SK-N-SH (cell line): ENCODE measurements around the gene MFSD11. TPM values are rescaled to one million over a fixed set of nuclear protein-coding genes. Genes with fewer than 3 reads are reported as not detected.

ENCODE experiments used
- CTCF ChIA-PET: fragments of 300-600, 350-600 bp; formaldehyde crosslinking; extraction: SDS; loops from one replicate; lab custom pipeline; 2021; lab: Yijun Ruan, JAX
- POLR2A ChIA-PET: fragments of 350-600 bp; sonication (Branson Sonifier 250); formaldehyde crosslinking; extraction: SDS; loops from one replicate; lab custom pipeline; 2020; ENCODE audit warnings: antibody characterized with exemption, inconsistent platforms; lab: Yijun Ruan, JAX
- DNase-seq: peaks from one replicate; pipeline ENCODE4 v3.0.0; 2012
- H2AFZ ChIP-seq: fragments of 200-600 bp; sonication (generic); 2 replicates; pipeline ENCODE4 v1.8.1; 2016; ENCODE audit warnings: antibody characterized with exemption, mild to moderate bottlenecking, low read depth
- H3F3A ChIP-seq: fragments of 200-600 bp; sonication (generic); replicated peaks from 2 replicates; pipeline ENCODE3; 2016; ENCODE audit warnings: antibody characterized with exemption, mild to moderate bottlenecking; ENCODE audit not compliant: insufficient read depth
- H3K27ac ChIP-seq, 2 experiments: fragments of 200-500 bp in 1 of 2; fragments of 200-600 bp in 1 of 2; sonication (Bioruptor generic) in 1 of 2; sonication (generic), shearing (Covaris generic) in 1 of 2; 2 replicates each; pipeline versions ENCODE4 v1.5.1 to v1.6.1; 2014 to 2016; ENCODE audit warnings: low read depth in 2 of 2, inconsistent platforms in 1 of 2, low read length in 1 of 2, mild to moderate bottlenecking in 1 of 2, mixed read lengths in 1 of 2
- H3K27me3 ChIP-seq: fragments of 200-600 bp; sonication (generic), shearing (Covaris generic); 2 replicates; pipeline ENCODE4 v1.6.1; 2016; ENCODE audit warnings: mixed run types; ENCODE audit not compliant: insufficient read depth
- H3K36me3 ChIP-seq, 2 experiments: fragments of 200-500 bp in 1 of 2; fragments of 200-600 bp in 1 of 2; sonication (Bioruptor generic) in 1 of 2; sonication (generic) in 1 of 2; replicated peaks in 1 of 2; 2 replicates each; pipeline versions ENCODE3 to v1.5.1; 2014 to 2016; ENCODE audit warnings: low read length in 1 of 2, mild to moderate bottlenecking in 1 of 2; ENCODE audit not compliant: insufficient read depth in 2 of 2, control insufficient read depth in 1 of 2
- H3K4me1 ChIP-seq, 2 experiments: fragments of 200-500 bp in 1 of 2; fragments of 200-600 bp in 1 of 2; sonication (Bioruptor generic) in 1 of 2; sonication (generic), shearing (Covaris generic) in 1 of 2; 2 replicates each; pipeline versions ENCODE4 v1.5.1 to v1.6.1; 2014 to 2016; ENCODE audit warnings: low read depth in 1 of 2, low read length in 1 of 2, mixed run types in 1 of 2; ENCODE audit not compliant: insufficient read depth in 2 of 2, control insufficient read depth in 1 of 2
- H3K4me2 ChIP-seq: fragments of 200-600 bp; sonication (generic), shearing (Covaris generic); 2 replicates; pipeline ENCODE4 v1.6.1; 2017; ENCODE audit warnings: mixed run types
- H3K4me3 ChIP-seq, 2 experiments: fragments of 200-500 bp in 1 of 2; fragments of 200-600 bp in 1 of 2; sonication (Bioruptor generic) in 1 of 2; sonication (generic), shearing (Covaris generic) in 1 of 2; 2 replicates each; pipeline versions ENCODE4 v1.5.1 to v1.8.1; 2014 to 2016; ENCODE audit warnings: low read depth in 2 of 2, inconsistent platforms in 1 of 2, low read length in 1 of 2, mild to moderate bottlenecking in 1 of 2, mixed read lengths in 1 of 2, moderate library complexity in 1 of 2
- H3K79me2 ChIP-seq: fragments of 200-600 bp; sonication (generic); 2 replicates; pipeline ENCODE4 v1.8.1; 2017; ENCODE audit warnings: mild to moderate bottlenecking; ENCODE audit not compliant: insufficient read depth
- H3K9ac ChIP-seq: fragments of 200-600 bp; sonication (generic); 2 replicates; pipeline ENCODE4 v1.6.1; 2017; ENCODE audit warnings: mixed run types
- H3K9me2 ChIP-seq: fragments of 200-600 bp; sonication (generic); 2 replicates; pipeline ENCODE4 v1.6.1; 2017; ENCODE audit warnings: mixed run types
- H3K9me3 ChIP-seq: fragments of 200-600 bp; sonication (generic); 2 replicates; pipeline ENCODE4 v1.6.1; 2017; ENCODE audit warnings: mixed run types, mild to moderate bottlenecking, moderate library complexity
- H4K20me1 ChIP-seq: fragments of 200-600 bp; sonication (generic); 2 replicates; pipeline ENCODE4 v1.6.1; 2017; ENCODE audit warnings: mild to moderate bottlenecking, mixed run types; ENCODE audit not compliant: insufficient read depth
- CHD2 ChIP-seq: fragments of 150-350 bp; IDR thresholded peaks from 2 replicates; pipeline ENCODE4 v1.6.1; 2018; ENCODE audit warnings: low read length; ENCODE audit not compliant: partially characterized antibody
- GABPA ChIP-seq: IDR thresholded peaks from 2 replicates; pipeline ENCODE4 v1.4.0; 2012; ENCODE audit warnings: low read depth, mild to moderate bottlenecking
- GATA2 ChIP-seq: sonication (generic); formaldehyde crosslinking; IDR thresholded peaks from 2 replicates; pipeline ENCODE4 v1.5.0; 2020; ENCODE audit warnings: mild to moderate bottlenecking, missing genetic modification reagents
- IRF3 ChIP-seq: fragments of 150-350 bp; IDR thresholded peaks from 2 replicates; pipeline ENCODE4 v1.6.1; 2016; ENCODE audit warnings: mild to moderate bottlenecking, low read depth, low read length
- MXI1 ChIP-seq: IDR thresholded peaks from 2 replicates; pipeline ENCODE4 v1.6.1; 2012; ENCODE audit warnings: mild to moderate bottlenecking, low read depth, low read length, improper control_type of control experiment
- NFIC ChIP-seq: IDR thresholded peaks from 2 replicates; pipeline ENCODE4 v1.4.0; 2012; ENCODE audit warnings: borderline replicate concordance
- NRF1 ChIP-seq: IDR thresholded peaks from 2 replicates; pipeline ENCODE4 v1.6.1; 2012; ENCODE audit warnings: low read depth, mild to moderate bottlenecking, low read length
- RCOR1 ChIP-seq: fragments of 150-350 bp; IDR thresholded peaks from 2 replicates; pipeline ENCODE4 v1.6.1; 2017; ENCODE audit warnings: antibody characterized with exemption, low read length
- RFX5 ChIP-seq: IDR thresholded peaks from 2 replicates; pipeline ENCODE4 v1.6.1; 2012; ENCODE audit warnings: mild to moderate bottlenecking, improper control_type of control experiment, low read length
- SIN3A ChIP-seq: IDR thresholded peaks from 2 replicates; pipeline ENCODE4 v1.6.1; 2012; ENCODE audit warnings: low read depth, mild to moderate bottlenecking, low read length, moderate library complexity, borderline replicate concordance
- TAF1 ChIP-seq: IDR thresholded peaks from 2 replicates; pipeline ENCODE4 v1.6.1; 2012; ENCODE audit warnings: low read depth, mild to moderate bottlenecking, low read length, moderate library complexity, borderline replicate concordance
- USF1 ChIP-seq: IDR thresholded peaks from 2 replicates; pipeline ENCODE4 v1.4.0; 2012; ENCODE audit warnings: low read depth, borderline replicate concordance
- WGBS: methylation state at CpG from one replicate; pipeline ENCODE4 v1.1.6; 2017; ENCODE audit warnings: low lambda C conversion rate; 5-methylcytosine and 5-hydroxymethylcytosine counted together
- polyA plus RNA-seq, 3 experiments: library from polyadenylated mRNA; depleted of rRNA; stranded (reverse); fragments of >200 nt; gene quantifications; 2 replicates each; pipeline ENCODE4 v1.2.3, GENCODE V29; 2012
- TF ChIP-seq, protein P1 (sequence below): IDR thresholded peaks from 2 replicates; pipeline ENCODE4 v1.4.0; 2012; ENCODE audit warnings: low read depth, borderline replicate concordance
- TF ChIP-seq, protein P2 (sequence below): IDR thresholded peaks from 2 replicates; pipeline ENCODE4 v1.4.0; 2012; ENCODE audit warnings: low read depth

The MFSD11 gene
- polyA plus RNA-seq, 1 of the 3 experiments (the other 2 are of a cell fraction) = 22.7 TPM

GRCh38 chr17:76725580-76726230, 12.2 kb upstream of the MFSD11 start:
- peaks cover 24 to 51% of the 10 kb centered on the region in 2 experiments for H3K36me3 ChIP-seq
- DNase-seq = peak; percentile 79
- peaks cover 14 to 20% of the 10 kb centered on the region in 2 experiments for H3K4me1 ChIP-seq

DNA sequence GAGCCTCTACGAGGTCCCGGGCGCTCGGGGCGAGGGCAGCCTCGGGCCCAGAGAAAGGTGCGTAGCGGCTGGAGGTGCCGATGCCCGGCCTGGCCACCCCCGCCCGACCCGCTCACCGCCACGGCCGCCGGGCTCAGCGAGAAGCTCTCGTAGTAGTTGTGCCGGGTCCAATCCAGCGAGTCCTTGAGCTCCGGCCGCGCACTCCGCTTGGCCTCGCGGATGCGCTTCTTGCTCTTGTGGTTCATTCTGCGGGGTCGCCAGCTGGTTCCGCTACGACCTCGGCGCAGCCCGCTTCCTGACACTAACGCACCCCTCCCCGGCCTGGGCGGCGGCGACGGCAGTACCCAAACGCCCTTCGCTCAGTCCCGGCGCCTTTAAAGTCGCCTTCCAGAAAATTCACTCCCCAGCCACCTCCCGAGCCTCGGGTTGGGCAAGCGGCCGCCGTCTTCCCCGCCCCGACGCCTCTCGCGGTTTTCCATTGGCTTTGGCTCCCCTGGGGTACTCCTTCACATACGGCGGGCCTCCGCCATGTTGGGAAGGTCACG, 11.6 kb upstream of the MFSD11 start, which contains the start of gene JMJD6:
Gene JMJD6 (minus strand): TSS at position 376 of the 545 bp plus-strand sequence. CDS start 131 bp downstream, at position 245.
- ChIA-PET POLR2A (interaction anchor here (0.7 to 4.7 kb wide), 8 partner anchors 8 to 182 kb away, joined by 3 to 47 read pairs (median 6); partner anchors contain the start of genes MFSD11 and SRSF2), CTCF (interaction anchor here (0.5 to 5.9 kb wide), 15 partner anchors 11 to 359 kb away, joined by 3 to 75 read pairs (median 5); partner anchors contain the start of genes MFSD11, MGAT5B, MXRA7 and SRSF2)
- peaks cover 20% of the 10 kb centered on the region for H4K20me1 ChIP-seq
- peak within 1 kb of the TSS; percentile 81 for H2AFZ ChIP-seq
- H3K4me2 ChIP-seq = peak within 1 kb of the TSS; percentile 86
- 2% methylated on average over 32 of the region's 60 CpGs for WGBS
- H3K36me3 ChIP-seq = peaks cover 19 to 48% of the 10 kb centered on the region in 2 experiments
- no peaks in the 10 kb centered on the region for H3K27me3 ChIP-seq
- no peaks in the 10 kb centered on the region for H3K9me3 ChIP-seq
- H3K4me3 ChIP-seq = peak within 1 kb of the TSS; percentile 74 to 99
- peaks cover 94% of the 10 kb centered on the region for H3K79me2 ChIP-seq
- H3K9ac ChIP-seq = peak within 1 kb of the TSS; percentile 99
- H3K4me1 ChIP-seq = peaks cover 14 to 20% of the 10 kb centered on the region in 2 experiments
- H3K9me2 ChIP-seq = no peaks in the 10 kb centered on the region
- peak within 1 kb of the TSS; percentile 94 to 96 for H3K27ac ChIP-seq
- peak; percentile 99 for DNase-seq
- H3F3A ChIP-seq = peaks cover 26% of the 10 kb centered on the region
- no peak; the same call in 1 of the 2 replicates for TF ChIP-seq TAF1
- TF ChIP-seq NFIC = no peak
- TF ChIP-seq, protein P1, sequence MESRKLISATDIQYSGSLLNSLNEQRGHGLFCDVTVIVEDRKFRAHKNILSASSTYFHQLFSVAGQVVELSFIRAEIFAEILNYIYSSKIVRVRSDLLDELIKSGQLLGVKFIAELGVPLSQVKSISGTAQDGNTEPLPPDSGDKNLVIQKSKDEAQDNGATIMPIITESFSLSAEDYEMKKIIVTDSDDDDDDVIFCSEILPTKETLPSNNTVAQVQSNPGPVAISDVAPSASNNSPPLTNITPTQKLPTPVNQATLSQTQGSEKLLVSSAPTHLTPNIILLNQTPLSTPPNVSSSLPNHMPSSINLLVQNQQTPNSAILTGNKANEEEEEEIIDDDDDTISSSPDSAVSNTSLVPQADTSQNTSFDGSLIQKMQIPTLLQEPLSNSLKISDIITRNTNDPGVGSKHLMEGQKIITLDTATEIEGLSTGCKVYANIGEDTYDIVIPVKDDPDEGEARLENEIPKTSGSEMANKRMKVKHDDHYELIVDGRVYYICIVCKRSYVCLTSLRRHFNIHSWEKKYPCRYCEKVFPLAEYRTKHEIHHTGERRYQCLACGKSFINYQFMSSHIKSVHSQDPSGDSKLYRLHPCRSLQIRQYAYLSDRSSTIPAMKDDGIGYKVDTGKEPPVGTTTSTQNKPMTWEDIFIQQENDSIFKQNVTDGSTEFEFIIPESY = no peak
- no peak for TF ChIP-seq RCOR1
- no peak; the same call in 1 of the 2 replicates for TF ChIP-seq GABPA
- TF ChIP-seq MXI1 = no peak; the same call in 1 of the 2 replicates
- peak; percentile 39; the same call in 1 of the 2 replicates for TF ChIP-seq NRF1
- 0 out of 2 replicates have a peak, but pooled peaks have one; percentile 5 for TF ChIP-seq RFX5
- TF ChIP-seq, protein P2, sequence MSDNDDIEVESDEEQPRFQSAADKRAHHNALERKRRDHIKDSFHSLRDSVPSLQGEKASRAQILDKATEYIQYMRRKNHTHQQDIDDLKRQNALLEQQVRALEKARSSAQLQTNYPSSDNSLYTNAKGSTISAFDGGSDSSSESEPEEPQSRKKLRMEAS = peak; percentile 60
- TF ChIP-seq GATA2 (CRISPR knock-in tag) = no peak
- peak; percentile 55 for TF ChIP-seq SIN3A

More at GRCh38 chr17:76725580-76726230, 12.2 kb upstream of the MFSD11 start:
- H3K79me2 ChIP-seq = peaks cover 93% of the 10 kb centered on the region
- H3K9ac ChIP-seq = peak overlapping the region; percentile 82
- H2AFZ ChIP-seq = peak overlapping the region; percentile 43; the same call in 1 of the 2 replicates
- ChIA-PET POLR2A (interaction anchor here (0.6 to 4.7 kb wide), 9 partner anchors 9 to 182 kb away, joined by 3 to 47 read pairs (median 5); partner anchors contain the start of genes MFSD11 and SRSF2), CTCF (interaction anchor here (0.5 to 5.9 kb wide), 16 partner anchors 10 to 331 kb away, joined by 3 to 75 read pairs (median 6); partner anchors contain the start of genes MFSD11, MGAT5B, MXRA7 and SRSF2)
- TF ChIP-seq NRF1 (peak; percentile 39; the same call in 1 of the 2 replicates), IRF3 (no peak), SIN3A (no peak), CHD2 (peak; percentile 37), USF1 (no peak), MXI1 (peak; percentile 59), GABPA (no peak), NFIC (no peak)
- TF ChIP-seq, protein P2 = peak; percentile 66; the same call in 1 of the 2 replicates
- H3K4me3 ChIP-seq = peak overlapping the region; percentile 74 to 99
- H3K9me2 ChIP-seq = no peaks in the 10 kb centered on the region
- H3K27me3 ChIP-seq = no peaks in the 10 kb centered on the region
- H3K9me3 ChIP-seq = no peaks in the 10 kb centered on the region
- peak overlapping the region; percentile 80 for H3K4me2 ChIP-seq
- H4K20me1 ChIP-seq = peaks cover 18% of the 10 kb centered on the region; the same call in 1 of the 2 replicates
- peak overlapping the region; percentile 87 to 96 for H3K27ac ChIP-seq
- H3F3A ChIP-seq = peaks cover 24% of the 10 kb centered on the region
- 7% methylated on average over 22 of the region's 38 CpGs for WGBS
